HG03135 (cell line): Measurements from ENCODE around the gene POSTN.
"Not testable (repeated sequence)": the region's sequence is repeated elsewhere in the genome, so short reads cannot be mapped to it uniquely, and the experiment has no call there.

Source experiments
- ATAC-seq: cut with Tn5 transposase; IDR thresholded peaks from one replicate; pipeline ENCODE4 v1.9.1; 2021; ENCODE audit warnings: mild to moderate bottlenecking, moderate library complexity; ENCODE audit not compliant: unreplicated experiment

The POSTN gene

DNA sequence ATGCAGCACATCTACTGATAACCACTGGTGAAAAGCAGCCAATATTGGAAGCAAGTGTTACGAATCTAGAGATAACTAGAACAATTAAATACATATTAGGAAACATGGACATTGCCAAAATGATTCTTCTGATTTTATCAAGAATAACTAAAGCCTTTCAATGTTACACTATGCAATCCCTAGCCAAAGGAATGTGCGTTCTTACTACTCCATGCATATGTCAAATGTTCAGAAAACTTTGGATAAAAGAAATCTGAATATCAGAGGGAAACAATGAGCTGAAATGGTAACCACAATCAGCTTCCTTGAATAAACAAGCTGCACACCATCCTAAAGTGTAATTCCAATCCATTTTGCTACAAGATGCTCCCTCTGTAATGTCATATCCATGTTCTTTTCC is 951 bp upstream of the POSTN start:
- no peak for ATAC-seq

DNA sequence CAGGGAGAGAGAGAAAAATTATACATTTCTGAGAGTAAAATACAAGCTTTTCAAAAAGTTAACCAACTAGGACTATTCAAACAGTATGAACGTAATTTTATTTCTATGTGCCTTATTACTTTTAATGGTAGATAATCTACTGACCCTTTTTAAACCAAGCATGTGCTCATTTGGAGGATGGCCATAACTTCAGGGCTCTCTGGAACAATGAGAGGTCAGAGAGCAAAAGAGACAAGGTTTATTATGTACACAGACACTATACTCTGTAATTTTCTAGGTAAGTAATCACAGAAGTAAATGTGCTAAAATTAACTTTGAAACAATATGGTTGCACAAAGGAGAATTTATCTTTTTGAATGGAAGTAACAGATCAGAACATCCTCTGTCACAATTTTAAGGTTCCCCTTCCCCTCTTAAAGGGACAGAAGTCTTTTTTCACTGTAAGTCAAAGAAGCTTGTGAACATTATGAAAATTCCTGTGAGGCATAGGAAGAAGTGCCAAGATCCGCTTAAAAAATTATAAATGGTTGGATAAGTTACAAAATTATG is 1.0 kb downstream of the POSTN start:
- ATAC-seq = no peak

DNA sequence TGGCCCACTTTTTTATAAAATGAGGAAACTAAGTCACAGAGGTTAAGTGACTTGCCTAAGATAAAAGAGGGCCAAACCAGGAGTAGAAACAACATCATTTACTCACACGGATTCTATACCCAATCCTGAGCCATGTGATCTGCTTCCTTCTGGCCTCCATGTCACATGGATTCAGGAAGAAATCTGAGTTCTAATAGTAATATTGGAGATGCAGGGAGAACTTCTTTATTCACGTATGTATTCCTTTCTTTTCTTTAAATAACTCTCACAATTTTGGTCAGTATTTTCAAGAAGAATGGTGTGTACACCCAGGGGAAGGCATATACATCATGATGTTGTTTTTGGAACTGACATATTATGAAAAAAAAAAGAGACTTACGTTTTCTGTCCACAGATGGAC is 1.8 kb downstream of the POSTN start:
- no peak for ATAC-seq

DNA sequence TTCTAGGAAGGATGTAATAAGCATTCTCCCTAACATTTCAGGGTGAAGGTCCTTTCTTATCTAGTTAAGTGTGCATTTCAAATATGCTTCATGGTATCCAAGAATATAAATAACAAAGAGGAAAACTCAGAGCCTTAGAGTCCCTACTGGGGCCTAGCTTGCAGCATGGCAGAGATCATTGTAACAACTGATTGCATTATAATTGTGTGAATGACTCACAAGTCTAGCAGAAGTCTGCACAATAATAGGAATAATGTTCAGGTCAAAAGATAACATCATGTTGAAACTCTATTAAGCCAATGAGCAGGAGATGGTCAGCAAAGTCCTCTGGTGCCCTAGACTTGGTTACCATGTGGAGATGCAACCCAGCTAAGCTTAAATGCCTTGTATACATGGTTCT is 3.4 kb downstream of the POSTN start:
- no peak for ATAC-seq

DNA sequence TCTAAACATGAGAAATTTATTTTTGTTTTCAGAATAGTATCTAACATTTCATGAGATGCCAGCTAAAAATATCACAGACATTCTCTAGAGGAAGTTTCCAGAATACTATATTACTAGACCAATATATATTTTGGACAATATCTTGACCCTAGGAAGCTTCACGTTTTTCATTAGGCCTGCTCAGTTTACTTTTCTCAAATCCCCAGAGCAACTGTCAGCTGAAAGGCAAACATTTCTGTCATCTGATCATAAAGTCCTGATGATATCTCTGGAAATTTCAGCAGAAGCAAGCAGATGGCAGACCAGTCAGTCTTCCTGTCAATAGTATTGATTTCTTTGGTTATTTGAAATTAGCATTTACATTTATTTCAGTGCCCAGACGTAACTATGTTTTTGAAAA is 4.0 kb downstream of the POSTN start:
- no peak for ATAC-seq

DNA sequence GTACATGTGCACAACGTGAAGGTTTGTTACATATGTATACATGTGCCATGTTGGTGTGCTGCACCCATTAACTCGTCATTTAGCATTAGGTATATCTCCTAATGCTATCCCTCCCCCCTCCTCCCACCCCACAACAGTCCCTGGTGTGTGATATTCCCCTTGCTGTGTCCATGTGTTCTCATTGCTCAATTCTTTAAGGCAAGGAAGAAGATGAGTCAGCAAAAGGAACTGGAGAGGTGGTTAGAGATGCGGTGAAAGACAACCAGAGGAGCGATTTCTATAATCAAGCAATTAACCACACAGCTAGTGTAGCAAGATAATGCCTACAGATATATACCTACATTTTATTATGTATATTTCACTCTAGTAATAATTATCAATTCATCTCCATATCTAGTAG is 9.2 kb downstream of the POSTN start:
- not testable (repeated sequence) for ATAC-seq

DNA sequence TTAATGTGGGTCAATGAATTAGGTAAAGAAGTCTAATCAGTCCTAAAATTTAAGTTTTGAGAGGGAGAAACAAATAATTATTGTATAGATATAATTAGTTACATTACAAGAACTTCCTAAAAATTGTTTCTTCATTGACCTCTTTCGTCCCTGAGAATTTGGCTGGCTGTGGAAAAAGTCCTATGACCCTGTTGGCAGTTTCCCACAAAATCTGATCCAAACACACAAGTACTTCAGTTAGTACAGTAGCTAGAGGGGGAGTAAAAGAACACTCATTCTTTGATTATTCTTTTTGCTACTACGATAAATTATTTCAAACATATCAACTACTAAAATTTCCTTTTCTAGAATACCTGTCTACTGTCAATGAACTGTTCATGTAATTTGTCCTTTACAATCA is 11.3 kb downstream of the POSTN start:
- ATAC-seq = no peak

DNA sequence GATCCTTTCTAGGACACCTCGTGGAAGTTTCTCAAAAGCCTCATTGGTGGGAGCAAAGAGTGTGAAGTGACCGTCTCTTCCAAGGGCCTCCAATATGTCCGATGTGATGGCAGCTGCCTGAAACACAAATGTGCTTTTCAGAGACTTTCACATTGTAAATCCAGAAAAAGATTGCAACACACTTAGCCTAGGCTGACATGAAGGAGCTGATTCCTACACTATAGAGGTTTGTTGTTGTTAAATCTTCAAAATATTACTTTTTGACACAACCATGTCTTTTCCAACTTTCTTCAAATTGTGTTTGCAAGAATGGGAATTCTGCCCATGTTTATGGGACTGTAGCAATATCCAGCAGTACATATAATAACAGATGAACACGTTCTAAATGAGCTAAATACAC is 12.4 kb downstream of the POSTN start:
- no peak for ATAC-seq

DNA sequence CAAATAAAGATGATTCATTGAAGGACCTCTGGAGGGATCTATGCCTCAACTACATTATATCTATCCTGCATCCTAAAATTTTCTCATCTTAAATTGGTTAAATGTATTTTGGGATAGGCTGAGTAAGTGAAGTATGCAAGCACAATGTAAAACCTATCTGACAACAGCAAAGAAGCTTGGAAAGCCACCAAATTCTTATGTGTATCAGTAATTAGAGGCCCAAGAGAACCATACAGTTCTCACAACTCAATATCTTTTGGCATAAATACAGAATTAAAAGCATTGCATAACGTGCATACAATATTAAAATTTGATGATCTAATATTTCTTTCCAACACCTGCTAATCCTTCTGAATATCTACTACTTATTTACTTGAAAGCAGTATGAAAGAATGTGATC is 13.0 kb downstream of the POSTN start:
- ATAC-seq = no peak

DNA sequence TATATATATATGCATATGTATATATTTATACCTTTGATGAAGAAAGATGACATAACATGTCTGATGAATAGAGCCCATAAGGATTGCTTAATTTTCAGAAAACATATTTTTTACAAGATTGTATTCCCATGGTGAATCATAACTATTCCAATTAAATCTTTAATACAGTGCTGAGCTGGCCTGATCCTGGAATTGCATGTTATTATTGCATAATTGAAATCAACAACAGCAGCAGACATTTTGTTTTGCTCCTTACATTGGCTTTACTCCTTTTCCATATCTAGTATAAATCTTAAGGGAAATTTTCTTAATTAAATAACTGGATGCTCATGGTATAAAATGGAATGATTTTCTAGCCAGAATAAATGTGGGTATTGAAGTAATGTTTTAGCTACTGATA is 22.0 kb downstream of the POSTN start:
- ATAC-seq = no peak

DNA sequence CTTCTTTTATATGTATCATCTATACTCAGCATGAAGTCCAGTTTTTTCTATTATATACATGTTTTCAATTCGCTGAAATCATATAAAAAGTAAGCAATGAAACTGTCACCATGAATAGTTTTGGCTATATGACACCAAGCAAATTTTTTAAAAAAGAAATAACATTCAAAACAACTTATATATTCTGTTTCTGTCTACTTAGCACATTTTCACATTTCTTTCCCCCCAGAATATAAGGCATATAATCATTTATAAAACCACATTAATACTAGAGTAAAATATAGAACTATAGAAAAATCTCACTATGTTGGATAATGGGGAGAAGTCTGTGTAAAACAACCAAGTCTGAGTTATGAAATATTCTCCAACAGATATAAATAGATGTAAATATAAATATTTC is 33.1 kb downstream of the POSTN start:
- no peak for ATAC-seq

DNA sequence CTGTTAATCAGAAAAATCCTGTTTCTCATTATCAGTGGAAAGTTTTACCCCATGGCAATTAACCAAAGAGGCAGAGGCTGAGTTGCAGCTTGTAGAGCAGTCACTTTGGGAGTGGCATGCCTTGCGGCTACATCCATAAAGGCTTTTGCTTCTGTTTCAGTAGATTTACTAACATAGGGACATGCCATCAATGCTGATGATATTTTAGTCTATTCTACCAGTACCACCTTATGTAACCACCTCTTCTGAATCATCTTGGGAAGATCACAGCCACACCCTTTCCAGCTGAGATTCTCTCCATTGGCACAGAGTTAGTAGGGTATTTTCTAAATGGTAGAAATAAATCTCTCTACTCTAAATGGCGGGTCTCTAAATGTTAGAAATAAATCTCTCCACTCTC is 37.5 kb downstream of the POSTN start:
- no peak for ATAC-seq

DNA sequence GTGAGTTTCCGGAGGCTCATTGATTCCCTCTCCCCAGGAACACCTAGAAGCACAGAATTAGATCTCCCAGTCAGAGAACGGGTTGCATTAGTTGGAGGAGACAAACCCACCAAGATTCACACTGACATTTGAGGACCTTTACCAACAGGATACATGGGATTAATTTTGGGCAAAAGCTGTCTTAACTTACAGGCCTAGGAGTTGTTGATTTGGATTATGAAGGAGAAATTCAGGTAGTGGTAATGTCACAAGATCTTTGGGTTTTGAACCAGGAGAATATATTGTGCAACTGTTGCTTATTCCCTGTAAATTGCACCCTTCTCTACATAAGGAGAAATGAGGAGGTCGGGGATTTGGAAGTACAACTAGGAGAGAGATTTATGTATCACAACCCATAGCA is 38.0 kb downstream of the POSTN start:
- no peak for ATAC-seq

DNA sequence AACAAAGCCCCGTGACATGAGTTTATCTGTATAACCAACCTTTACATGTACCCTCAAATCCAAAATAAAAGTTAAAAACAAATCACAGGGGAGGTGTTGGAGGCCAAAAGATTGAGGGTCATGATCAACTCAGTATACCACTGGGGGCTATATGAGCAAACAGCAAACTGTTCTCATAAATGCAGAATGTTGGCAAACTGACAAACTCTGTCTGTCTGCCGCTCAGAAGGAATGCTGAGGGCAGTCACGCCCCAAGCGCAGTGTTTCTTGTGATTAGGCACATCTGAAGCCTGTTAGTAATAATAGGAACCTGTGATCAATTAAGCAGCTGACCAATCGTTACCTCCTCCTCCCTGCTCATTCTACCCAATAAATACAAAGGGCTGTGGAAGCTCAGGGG is 39.8 kb downstream of the POSTN start:
- not testable (repeated sequence) for ATAC-seq

DNA sequence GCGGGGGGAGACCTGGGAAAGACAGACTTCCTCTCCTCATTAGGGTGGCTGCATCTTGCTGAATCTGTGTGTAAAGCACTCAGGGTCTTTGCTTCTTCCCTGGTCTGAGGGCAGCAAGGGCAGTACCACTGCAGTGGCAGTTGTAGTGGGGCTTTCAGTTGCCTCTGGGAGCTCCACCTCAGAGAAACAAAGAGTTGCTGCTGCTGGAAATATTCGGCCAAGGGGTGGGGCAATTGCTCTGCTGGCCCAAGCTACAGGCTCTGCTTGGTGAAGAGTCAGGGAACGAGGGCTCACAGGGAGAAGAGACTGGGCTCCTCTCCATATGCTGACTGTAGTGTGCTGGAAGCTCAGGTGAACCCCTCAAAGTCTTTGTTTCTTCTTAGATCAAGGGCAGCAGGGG is 52.5 kb downstream of the POSTN start:
- ATAC-seq = no peak

DNA sequence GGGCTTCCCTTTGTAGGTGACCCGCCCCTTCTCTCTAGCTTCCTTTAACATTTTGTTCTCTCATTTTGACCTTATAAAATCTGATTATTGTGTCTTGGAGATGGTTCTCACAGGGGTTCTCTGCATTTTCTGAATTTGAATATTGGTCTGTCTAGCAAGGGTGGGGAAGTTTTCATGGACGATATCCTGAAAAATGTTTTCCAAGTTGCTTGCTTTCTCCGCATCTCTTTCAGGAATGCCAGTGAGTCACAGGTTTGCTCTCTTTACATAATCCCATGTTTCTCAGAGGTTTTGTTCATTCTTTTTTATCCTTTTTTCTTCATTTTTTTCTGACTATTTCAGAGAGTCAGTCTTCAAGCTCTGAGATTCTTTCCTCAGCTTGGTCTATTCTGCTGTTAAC is 53.6 kb downstream of the POSTN start:
- no peak for ATAC-seq

DNA sequence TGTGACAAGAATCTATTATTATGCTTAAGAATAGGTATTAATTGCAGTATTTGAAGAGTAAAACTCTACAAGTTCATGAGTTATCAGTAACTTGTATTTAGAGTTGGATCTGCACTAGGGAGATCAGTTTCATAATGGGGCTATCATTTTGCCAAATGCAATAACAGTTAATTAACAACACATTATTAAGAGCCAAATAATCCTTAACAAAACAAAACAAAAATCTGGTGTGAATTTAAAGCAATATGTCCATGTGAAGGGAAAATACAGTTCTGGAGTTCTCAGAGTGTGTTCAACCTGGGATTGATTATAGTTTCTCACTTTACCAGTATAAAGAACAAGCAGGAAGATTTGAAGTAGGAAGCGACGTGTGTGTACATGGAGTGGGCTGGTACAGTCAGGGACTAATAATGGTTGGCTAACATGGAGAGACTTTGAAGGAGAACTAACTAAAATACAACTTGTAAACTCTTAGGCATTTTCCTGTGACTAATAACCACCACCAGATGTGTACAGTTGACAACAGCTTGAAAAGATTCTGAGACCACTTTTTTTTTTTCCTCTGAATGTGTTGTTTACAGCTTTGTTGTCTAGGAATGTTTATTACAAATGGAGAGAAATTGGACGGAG is 58.5 kb downstream of the POSTN start:
- ATAC-seq = no peak

DNA sequence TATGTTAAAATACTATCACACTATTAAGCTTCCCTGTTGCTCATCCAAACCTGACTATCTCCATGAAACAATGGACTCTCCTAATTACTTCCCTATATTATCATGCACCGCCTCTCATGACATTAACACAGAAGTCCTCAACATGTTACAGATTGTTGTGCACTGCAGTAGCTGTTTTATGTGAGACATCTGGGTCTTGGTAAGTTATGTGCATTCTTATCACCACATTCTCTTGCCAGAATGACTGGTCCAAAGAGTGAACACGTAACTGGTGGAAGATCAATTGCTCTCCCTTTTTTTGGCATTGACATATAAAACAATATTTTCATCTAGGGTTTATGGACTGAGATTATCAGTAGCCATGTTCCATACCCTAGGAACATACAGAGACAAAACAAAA is 59.4 kb downstream of the POSTN start:
- ATAC-seq = no peak

DNA sequence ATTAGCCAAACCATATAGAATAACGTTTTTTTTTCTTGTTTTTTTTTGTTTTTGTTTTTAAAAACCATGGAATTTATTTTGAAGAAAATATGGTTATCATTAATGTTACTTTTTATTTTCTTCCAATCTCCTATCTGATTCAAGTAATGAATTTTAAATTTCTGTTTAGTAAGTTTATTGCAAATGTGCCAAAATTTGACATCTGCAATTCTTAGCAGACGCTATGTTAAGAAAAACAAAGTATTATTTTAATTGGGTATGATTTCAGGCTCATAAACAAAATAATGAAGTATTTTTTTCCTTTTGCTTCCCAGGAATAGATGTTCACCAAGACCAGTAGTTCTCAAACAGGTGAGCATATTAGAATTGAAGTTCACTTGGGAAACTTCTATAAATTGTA is 63.1 kb downstream of the POSTN start:
- no peak for ATAC-seq

DNA sequence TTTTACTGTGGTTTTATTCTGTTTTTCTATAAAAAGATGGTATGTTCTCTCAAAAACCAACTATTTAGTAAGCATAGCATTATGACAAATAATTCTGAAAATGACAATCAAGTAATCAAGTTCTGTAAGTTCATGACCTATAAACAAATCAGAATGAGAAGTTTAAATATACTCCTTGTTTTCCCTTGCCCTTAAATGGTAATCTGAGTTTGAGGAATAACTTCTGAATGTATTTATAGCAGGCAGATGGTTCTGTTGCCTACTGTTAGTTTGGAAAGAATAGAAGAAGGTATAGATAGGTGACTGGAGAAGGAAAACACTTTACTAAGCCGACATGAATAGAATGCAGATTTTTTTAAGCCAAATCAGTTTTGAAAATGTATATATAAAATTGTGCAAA is 63.9 kb downstream of the POSTN start:
- no peak for ATAC-seq

DNA sequence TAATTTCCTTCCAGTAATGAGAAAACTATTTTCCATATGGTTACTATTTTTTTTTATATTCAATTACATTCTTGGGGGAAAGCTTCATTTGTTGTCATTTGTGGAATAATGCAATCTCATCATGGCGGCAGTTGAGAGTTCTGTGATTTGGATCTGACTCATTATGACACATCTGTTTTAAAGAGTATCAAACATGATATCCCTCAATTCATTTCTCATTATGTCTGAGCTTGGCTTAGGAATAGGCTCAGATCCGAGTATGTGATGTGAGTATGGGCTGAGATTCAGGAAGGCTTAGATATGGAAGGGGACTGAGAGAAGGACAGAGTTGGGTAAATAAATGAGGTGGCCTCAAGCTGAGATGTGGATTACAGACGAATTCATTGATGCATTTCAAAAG is 64.4 kb downstream of the POSTN start:
- no peak for ATAC-seq

DNA sequence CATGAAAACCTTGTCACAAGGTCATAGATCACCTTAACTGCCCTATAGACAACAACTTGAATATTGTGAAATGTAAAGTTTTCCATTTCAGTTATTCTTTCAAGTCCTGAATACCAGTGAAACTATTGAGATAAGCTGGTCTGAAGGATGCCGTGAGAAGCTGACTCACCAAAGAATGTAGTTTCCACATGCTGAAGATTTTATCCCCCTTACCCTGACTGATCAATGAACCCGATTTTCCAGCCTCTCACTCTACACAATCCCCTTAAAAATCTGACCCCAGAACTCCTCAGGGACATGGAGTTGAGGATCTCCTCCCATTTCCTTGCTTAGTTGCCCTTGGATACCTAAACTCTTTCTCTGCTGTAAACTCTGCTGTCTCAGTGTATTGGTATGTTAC is 67.5 kb downstream of the POSTN start:
- no peak for ATAC-seq

DNA sequence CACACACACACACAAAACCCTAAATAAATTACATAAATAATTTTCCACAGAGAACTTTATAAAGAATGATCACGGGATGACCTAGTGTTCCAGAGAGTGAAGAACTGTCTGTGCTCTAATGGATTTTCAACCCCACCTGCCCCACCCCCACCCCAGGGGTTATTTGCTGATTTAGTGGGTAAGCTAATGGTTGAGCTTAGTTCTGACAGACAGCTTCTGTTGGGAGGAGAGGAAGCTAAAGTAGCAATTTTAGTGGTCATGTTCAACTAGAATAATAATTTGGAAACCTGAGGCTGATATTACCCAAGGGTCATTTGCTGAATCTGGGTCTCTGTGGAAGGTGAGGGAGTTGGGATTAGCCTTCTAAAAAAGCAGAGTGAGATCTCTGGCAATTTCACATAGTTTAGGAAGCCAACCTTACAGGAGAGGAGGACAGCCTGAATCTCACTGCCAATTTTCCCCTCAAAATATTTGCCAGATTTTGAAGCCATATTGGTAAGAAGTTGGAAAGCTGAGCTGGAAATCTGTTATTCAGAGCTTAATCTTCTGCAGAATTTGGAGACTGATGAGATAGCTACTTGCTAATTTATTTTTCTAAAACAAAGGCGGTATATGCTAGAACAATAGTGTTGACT is 68.7 kb downstream of the POSTN start:
- no peak for ATAC-seq
